ENCODE results near the gene DUSP7. TPM values are rescaled to one million over a fixed set of nuclear protein-coding genes. Genes with fewer than 3 reads are reported as not detected.

Gene DUSP7
- total RNA-seq, 1 donor from 2014 or later, result 2.4 TPM

DNA sequence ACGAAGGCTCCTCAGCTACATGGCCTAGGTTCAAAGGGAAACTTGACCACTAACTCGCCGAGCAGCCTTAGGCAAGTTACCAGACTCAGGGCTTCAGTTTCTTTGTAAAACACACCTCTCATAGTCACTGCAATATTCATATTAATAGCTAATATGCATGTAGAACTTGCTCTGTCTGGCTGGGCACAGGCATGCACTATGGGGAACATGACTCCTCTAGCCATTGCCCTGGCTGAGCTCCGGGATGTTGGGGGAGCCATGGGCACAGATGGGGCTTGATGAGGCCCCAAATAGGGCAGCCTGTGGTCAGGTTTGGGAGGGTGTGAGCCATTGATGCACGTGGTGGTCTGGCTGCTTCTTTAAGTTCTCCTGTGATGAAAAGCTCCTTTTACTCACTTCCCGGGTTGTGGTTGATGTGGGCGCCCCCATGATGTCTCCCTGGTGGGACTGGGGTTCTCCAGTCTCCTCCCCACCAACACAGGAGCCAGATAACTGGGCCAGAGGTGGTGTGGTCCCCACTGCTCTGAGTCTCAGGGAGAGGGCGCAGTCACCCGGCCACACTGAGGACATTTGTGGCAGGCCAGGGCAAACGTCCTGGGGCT is 29.4 kb upstream of the DUSP7 start:
- Histone ChIP-seq H3K36me3 (no peaks in the 10 kb centered on the region), H4K20me1 (ENCODE audit: low read depth) (no peaks in the 10 kb centered on the region), H3F3A (ENCODE audit: low read depth) (no peaks in the 10 kb centered on the region), H3K27ac (no peak overlapping the region), H3K4me1 (peaks cover 12% of the 10 kb centered on the region), H3K9me3 (ENCODE audit: low read depth) (no peaks in the 10 kb centered on the region), H3K4me3 (no peak overlapping the region), H3K4me2 (no peak overlapping the region), H3K27me3 (no peaks in the 10 kb centered on the region), H3K9ac (no peak overlapping the region), H3K79me2 (ENCODE audit: low read depth) (no peaks in the 10 kb centered on the region), H2AFZ (replicated peaks) (no peak overlapping the region)
- no peak overlapping the region for H3K4me3 Mint-ChIP-seq
- DNase-seq (ENCODE audit: low spot score), result no peak
- peaks cover 4% of the 10 kb centered on the region for H3K27me3 Mint-ChIP-seq (ENCODE audit: insufficient read depth, low read depth)
- H3K27ac Mint-ChIP-seq, result no peak overlapping the region
- no peaks in the 10 kb centered on the region for H3K9me3 Mint-ChIP-seq
- peaks cover 44% of the 10 kb centered on the region for H3K4me1 Mint-ChIP-seq
- TF ChIP-seq EZH2phosphoT487 (IDR thresholded peaks at IDR 0.05) (no peak), EZH2 (IDR thresholded peaks at IDR 0.05) (no peak)
- TF ChIP-seq, protein P1, sequence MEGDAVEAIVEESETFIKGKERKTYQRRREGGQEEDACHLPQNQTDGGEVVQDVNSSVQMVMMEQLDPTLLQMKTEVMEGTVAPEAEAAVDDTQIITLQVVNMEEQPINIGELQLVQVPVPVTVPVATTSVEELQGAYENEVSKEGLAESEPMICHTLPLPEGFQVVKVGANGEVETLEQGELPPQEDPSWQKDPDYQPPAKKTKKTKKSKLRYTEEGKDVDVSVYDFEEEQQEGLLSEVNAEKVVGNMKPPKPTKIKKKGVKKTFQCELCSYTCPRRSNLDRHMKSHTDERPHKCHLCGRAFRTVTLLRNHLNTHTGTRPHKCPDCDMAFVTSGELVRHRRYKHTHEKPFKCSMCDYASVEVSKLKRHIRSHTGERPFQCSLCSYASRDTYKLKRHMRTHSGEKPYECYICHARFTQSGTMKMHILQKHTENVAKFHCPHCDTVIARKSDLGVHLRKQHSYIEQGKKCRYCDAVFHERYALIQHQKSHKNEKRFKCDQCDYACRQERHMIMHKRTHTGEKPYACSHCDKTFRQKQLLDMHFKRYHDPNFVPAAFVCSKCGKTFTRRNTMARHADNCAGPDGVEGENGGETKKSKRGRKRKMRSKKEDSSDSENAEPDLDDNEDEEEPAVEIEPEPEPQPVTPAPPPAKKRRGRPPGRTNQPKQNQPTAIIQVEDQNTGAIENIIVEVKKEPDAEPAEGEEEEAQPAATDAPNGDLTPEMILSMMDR (IDR thresholded peaks at IDR 0.05), result no peak
- no peaks in the 10 kb centered on the region for H3K36me3 Mint-ChIP-seq

DNA sequence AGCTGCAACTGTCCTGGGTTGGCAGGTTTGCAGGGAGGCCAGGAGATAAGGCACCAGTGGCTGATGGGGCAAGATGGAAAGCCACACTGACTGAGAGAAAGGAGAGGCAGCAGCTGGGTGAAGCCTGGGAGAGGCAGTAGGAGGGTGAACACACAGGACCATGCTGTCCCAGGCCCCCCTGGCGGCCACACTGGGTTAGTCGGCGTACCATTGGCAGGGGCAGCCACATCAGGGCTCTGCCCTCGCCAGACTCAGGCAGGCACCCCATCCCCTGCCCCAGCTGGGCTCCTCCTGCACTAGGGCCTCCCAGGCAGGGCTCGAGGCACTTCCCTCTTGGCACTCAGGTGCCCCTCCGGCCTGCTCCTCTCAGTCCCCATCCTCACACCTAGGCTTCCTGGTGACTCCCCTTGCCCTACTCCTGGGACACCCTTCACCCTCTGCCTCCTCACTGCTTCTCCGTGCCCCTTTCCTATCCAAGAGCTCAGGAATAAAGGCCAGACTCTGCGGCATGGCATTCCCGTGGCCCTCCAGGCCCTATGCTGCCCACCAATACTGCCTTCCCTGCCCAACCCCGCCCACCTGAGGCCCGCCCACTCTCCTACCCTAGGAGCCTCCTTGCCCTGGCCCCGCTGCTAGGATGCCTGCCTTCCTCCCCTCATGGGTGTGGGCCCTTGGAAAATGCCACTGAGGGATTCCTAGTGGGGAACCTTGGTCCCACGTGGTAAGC is 28.7 kb upstream of the DUSP7 start:
- H3K79me2 ChIP-seq (ENCODE audit: low read depth), result no peaks in the 10 kb centered on the region
- H3K9ac ChIP-seq, result no peak overlapping the region
- no peaks in the 10 kb centered on the region for H3K36me3 ChIP-seq
- no peak overlapping the region for H3K4me3 ChIP-seq
- TF ChIP-seq EZH2 (IDR thresholded peaks at IDR 0.05) (no peak), EZH2phosphoT487 (IDR thresholded peaks at IDR 0.05) (no peak)
- TF ChIP-seq, protein P1 (IDR thresholded peaks at IDR 0.05), result peak; percentile 19
- H3K36me3 Mint-ChIP-seq, result no peaks in the 10 kb centered on the region
- no peaks in the 10 kb centered on the region for H3K9me3 Mint-ChIP-seq
- no peak overlapping the region for H3K4me2 ChIP-seq
- H3K9me3 ChIP-seq (ENCODE audit: low read depth), result no peaks in the 10 kb centered on the region
- no peak overlapping the region for H2AFZ ChIP-seq (replicated peaks)
- peaks cover 37% of the 10 kb centered on the region for H3K4me1 Mint-ChIP-seq
- no peaks in the 10 kb centered on the region for H3K27me3 ChIP-seq
- no peak for DNase-seq (ENCODE audit: low spot score)
- H3K4me1 ChIP-seq, result peaks cover 10% of the 10 kb centered on the region
- no peak overlapping the region for H3K27ac Mint-ChIP-seq
- peaks cover 4% of the 10 kb centered on the region for H3K27me3 Mint-ChIP-seq (ENCODE audit: insufficient read depth, low read depth)
- no peak overlapping the region for H3K27ac ChIP-seq
- no peaks in the 10 kb centered on the region for H3F3A ChIP-seq (ENCODE audit: low read depth)
- H3K4me3 Mint-ChIP-seq, result no peak overlapping the region
- H4K20me1 ChIP-seq (ENCODE audit: low read depth), result no peaks in the 10 kb centered on the region

GRCh38 chr3:52084216-52084945 is 28.0 kb upstream of the DUSP7 start:
- Histone ChIP-seq H3K27me3 (no peaks in the 10 kb centered on the region), H3K4me2 (no peak overlapping the region), H3K4me3 (no peak overlapping the region), H3F3A (ENCODE audit: low read depth) (no peaks in the 10 kb centered on the region), H3K4me1 (peaks cover 10% of the 10 kb centered on the region), H3K9ac (no peak overlapping the region), H3K79me2 (ENCODE audit: low read depth) (no peaks in the 10 kb centered on the region), H3K9me3 (ENCODE audit: low read depth) (no peaks in the 10 kb centered on the region), H3K27ac (no peak overlapping the region), H2AFZ (replicated peaks) (no peak overlapping the region), H4K20me1 (ENCODE audit: low read depth) (no peaks in the 10 kb centered on the region), H3K36me3 (no peaks in the 10 kb centered on the region)
- Mint-ChIP-seq H3K27me3 (ENCODE audit: insufficient read depth, low read depth) (peaks cover 4% of the 10 kb centered on the region), H3K4me1 (peaks cover 30% of the 10 kb centered on the region), H3K4me3 (no peak overlapping the region), H3K9me3 (no peaks in the 10 kb centered on the region), H3K27ac (peak overlapping the region; percentile 63), H3K36me3 (no peaks in the 10 kb centered on the region)
- no peak for TF ChIP-seq EZH2 (IDR thresholded peaks at IDR 0.05)
- no peak for TF ChIP-seq EZH2phosphoT487 (IDR thresholded peaks at IDR 0.05)
- TF ChIP-seq, protein P1 (IDR thresholded peaks at IDR 0.05), result no peak
- no peak for DNase-seq (ENCODE audit: low spot score)
